Measurements from ENCODE around the gene SYN1.
A peak's percentile ranks its signal among the peaks of the same experiment; 100 is the strongest.

Gene SYN1

DNA sequence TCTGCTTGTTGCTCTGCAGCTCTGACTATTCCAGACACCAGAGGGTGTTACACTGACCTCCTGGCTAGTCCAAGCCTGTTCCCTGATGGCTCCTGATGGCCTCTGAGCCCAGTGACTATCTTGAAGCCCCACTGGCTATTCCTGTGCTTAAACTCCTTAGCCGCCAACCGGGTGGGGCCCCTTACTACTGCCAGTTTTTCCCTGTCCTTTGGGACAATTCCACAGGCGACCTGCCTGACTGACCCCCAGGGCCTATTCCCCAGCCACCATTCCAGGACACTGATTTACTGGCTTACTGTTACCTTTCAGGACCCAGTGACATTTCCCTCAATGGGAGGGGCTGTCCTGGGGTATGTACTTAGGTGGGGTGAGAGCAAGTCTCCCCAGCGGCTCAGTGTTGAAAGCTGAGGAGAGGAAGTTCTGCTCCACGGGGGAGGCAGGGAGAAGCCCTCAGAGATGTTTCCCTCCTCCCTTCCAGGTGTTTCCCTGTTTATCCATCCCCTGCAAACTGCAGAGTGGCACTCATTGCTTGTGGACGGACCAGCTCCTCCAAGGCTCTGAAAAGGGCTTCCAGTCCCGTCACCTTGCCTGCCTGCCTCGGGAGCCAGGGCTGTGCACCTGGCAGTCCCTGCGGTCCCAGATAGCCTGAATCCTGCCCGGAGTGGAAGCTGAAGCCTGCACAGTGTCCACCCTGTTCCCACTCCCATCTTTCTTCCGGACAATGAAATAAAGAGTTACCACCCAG lies 33.4 kb downstream of the SYN1 start:
- Histone ChIP-seq H3K9ac (ENCODE audit: low read length) (peak overlapping the region; percentile 7), H4K8ac (ENCODE audit: low read length) (no peak overlapping the region), H3K18ac (ENCODE audit: low read depth in 1 of 2, low read length in 2 of 2) (no peak overlapping the region), H3K4me3 (ENCODE audit: insufficient read depth in 1 of 2, low read depth in 1 of 2, low read length in 2 of 2) (peak overlapping the region in 1 of 2 experiments; percentile 80), H3K27ac (ENCODE audit: low read length, poor library complexity, severe bottlenecking) (no peak overlapping the region), H2BK15ac (ENCODE audit: low read depth, poor library complexity, severe bottlenecking) (no peak overlapping the region), H4K91ac (ENCODE audit: low read length) (no peak overlapping the region), H2BK120ac (ENCODE audit: low read depth, low read length) (no peak overlapping the region), H3K27me3 (ENCODE audit: control insufficient read depth in 1 of 2, insufficient read depth in 1 of 2, low read length in 2 of 2) (peaks cover 0 to 7% of the 10 kb centered on the region in 2 experiments), H3K4ac (ENCODE audit: low read depth in 1 of 2, low read length in 2 of 2) (no peak overlapping the region), H2BK12ac (ENCODE audit: low read length in 2 of 2) (no peak overlapping the region), H2BK5ac (ENCODE audit: low read depth, low read length, poor library complexity, severe bottlenecking) (no peak overlapping the region), H3K79me1 (replicated peaks; ENCODE audit: low read length, poor library complexity, severe bottlenecking) (peaks cover 3% of the 10 kb centered on the region), H3K23ac (ENCODE audit: low read length in 2 of 2) (no peak overlapping the region), H3K4me1 (ENCODE audit: control insufficient read depth, insufficient read depth, low read depth, low read length) (peaks cover 12% of the 10 kb centered on the region), H3K4me2 (ENCODE audit: low read length, poor library complexity, severe bottlenecking) (no peak overlapping the region), H3K36me3 (ENCODE audit: control insufficient read depth in 1 of 2, insufficient read depth in 2 of 2, low read depth in 1 of 2, low read length in 2 of 2) (peaks cover 19 to 24% of the 10 kb centered on the region in 2 experiments), H2AFZ (ENCODE audit: low read depth, low read length) (no peak overlapping the region), H3K14ac (ENCODE audit: low read length in 2 of 2) (no peak overlapping the region), H3K9me3 (ENCODE audit: control insufficient read depth, low read length) (no peaks in the 10 kb centered on the region), H2AK5ac (ENCODE audit: low read length, severe bottlenecking) (no peak overlapping the region)
- DNase-seq = no peak
- 96% methylated on average over 8 of the region's 11 CpGs for WGBS

DNA sequence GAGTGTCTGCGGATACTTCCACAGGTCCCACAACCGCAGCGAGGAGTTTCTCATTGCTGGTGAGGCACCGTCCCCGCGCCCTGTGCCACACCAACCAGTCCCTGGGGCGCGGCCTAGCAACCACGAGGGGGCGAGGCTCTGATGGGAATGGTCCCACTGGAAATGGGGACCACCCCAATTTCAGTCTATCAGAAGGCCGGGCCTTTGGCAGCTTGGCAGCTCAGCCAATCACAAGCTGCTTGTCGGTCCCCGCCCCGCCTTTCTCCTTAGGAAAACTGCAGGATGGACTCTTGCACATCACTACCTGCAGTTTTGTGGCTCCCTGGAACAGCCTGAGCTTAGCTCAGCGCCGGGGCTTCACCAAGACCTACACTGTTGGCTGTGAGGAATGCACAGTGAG lies 34.4 kb downstream of the SYN1 start:
- Histone ChIP-seq H4K91ac (ENCODE audit: low read length) (no peak overlapping the region), H3K4ac (ENCODE audit: low read depth in 1 of 2, low read length in 2 of 2) (no peak overlapping the region), H2BK5ac (ENCODE audit: low read depth, low read length, poor library complexity, severe bottlenecking) (no peak overlapping the region), H3K23ac (ENCODE audit: low read length in 2 of 2) (no peak overlapping the region), H3K36me3 (ENCODE audit: control insufficient read depth in 1 of 2, insufficient read depth in 2 of 2, low read depth in 1 of 2, low read length in 2 of 2) (peaks cover 19 to 24% of the 10 kb centered on the region in 2 experiments), H2BK12ac (ENCODE audit: low read length in 2 of 2) (no peak overlapping the region), H3K9me3 (ENCODE audit: control insufficient read depth, low read length) (no peaks in the 10 kb centered on the region), H3K4me3 (ENCODE audit: insufficient read depth in 1 of 2, low read depth in 1 of 2, low read length in 2 of 2) (peak overlapping the region in 1 of 2 experiments; percentile 80), H3K18ac (ENCODE audit: low read depth in 1 of 2, low read length in 2 of 2) (no peak overlapping the region), H3K4me2 (ENCODE audit: low read length, poor library complexity, severe bottlenecking) (no peak overlapping the region), H3K79me1 (replicated peaks; ENCODE audit: low read length, poor library complexity, severe bottlenecking) (peaks cover 3% of the 10 kb centered on the region), H2BK120ac (ENCODE audit: low read depth, low read length) (no peak overlapping the region), H2BK15ac (ENCODE audit: low read depth, poor library complexity, severe bottlenecking) (no peak overlapping the region), H3K14ac (ENCODE audit: low read length in 2 of 2) (no peak overlapping the region), H3K27ac (ENCODE audit: low read length, poor library complexity, severe bottlenecking) (no peak overlapping the region), H3K9ac (ENCODE audit: low read length) (peak overlapping the region; percentile 91), H4K8ac (ENCODE audit: low read length) (no peak overlapping the region), H3K4me1 (ENCODE audit: control insufficient read depth, insufficient read depth, low read depth, low read length) (peaks cover 12% of the 10 kb centered on the region), H3K27me3 (ENCODE audit: control insufficient read depth in 1 of 2, insufficient read depth in 1 of 2, low read length in 2 of 2) (peaks cover 0 to 7% of the 10 kb centered on the region in 2 experiments), H2AFZ (ENCODE audit: low read depth, low read length) (no peak overlapping the region), H2AK5ac (ENCODE audit: low read length, severe bottlenecking) (no peak overlapping the region)
- DNase-seq = no peak
- WGBS = 97% methylated on average over 16 of the region's 16 CpGs

DNA sequence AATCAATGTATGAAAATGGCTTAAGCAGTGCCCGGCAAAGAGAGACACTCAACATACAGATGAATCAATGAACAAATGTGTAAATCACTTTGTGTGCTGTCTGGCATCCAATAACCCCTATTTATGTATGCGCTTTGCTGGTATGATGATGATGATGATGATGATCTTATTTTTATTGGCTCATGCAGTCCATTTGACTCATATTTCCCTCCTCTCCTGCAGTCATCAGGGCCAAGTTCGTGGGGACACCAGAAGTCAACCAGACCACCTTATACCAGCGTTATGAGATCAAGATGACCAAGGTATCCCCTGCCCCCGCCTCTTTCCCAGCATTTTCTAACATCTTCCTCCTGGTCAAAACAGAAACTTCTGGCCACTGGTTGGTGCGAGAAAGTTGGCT lies 34.9 kb downstream of the SYN1 start:
- no peak overlapping the region for H2BK5ac ChIP-seq (ENCODE audit: low read depth, low read length, poor library complexity, severe bottlenecking)
- 92% methylated on average over 2 of the region's 6 CpGs for WGBS
- H3K27me3 ChIP-seq (ENCODE audit: control insufficient read depth in 1 of 2, insufficient read depth in 1 of 2, low read length in 2 of 2) = peaks cover 0 to 7% of the 10 kb centered on the region in 2 experiments
- H2AK5ac ChIP-seq (ENCODE audit: low read length, severe bottlenecking) = no peak overlapping the region
- peak overlapping the region in 1 of 2 experiments; percentile 80 for H3K4me3 ChIP-seq (ENCODE audit: insufficient read depth in 1 of 2, low read depth in 1 of 2, low read length in 2 of 2)
- H3K14ac ChIP-seq (ENCODE audit: low read length in 2 of 2) = no peak overlapping the region
- no peaks in the 10 kb centered on the region for H3K9me3 ChIP-seq (ENCODE audit: control insufficient read depth, low read length)
- H3K9ac ChIP-seq (ENCODE audit: low read length) = peak overlapping the region; percentile 91
- H3K23ac ChIP-seq (ENCODE audit: low read length in 2 of 2) = no peak overlapping the region
- H2BK15ac ChIP-seq (ENCODE audit: low read depth, poor library complexity, severe bottlenecking) = no peak overlapping the region
- no peak for DNase-seq
- H3K36me3 ChIP-seq (ENCODE audit: control insufficient read depth in 1 of 2, insufficient read depth in 2 of 2, low read depth in 1 of 2, low read length in 2 of 2) = peaks cover 19 to 24% of the 10 kb centered on the region in 2 experiments
- no peak overlapping the region for H4K8ac ChIP-seq (ENCODE audit: low read length)
- H3K4me1 ChIP-seq (ENCODE audit: control insufficient read depth, insufficient read depth, low read depth, low read length) = peaks cover 12% of the 10 kb centered on the region
- H3K79me1 ChIP-seq (replicated peaks; ENCODE audit: low read length, poor library complexity, severe bottlenecking) = peaks cover 3% of the 10 kb centered on the region
- H3K27ac ChIP-seq (ENCODE audit: low read length, poor library complexity, severe bottlenecking) = no peak overlapping the region
- no peak overlapping the region for H3K18ac ChIP-seq (ENCODE audit: low read depth in 1 of 2, low read length in 2 of 2)
- H3K4ac ChIP-seq (ENCODE audit: low read depth in 1 of 2, low read length in 2 of 2) = no peak overlapping the region
- H2BK120ac ChIP-seq (ENCODE audit: low read depth, low read length) = no peak overlapping the region
- no peak overlapping the region for H3K4me2 ChIP-seq (ENCODE audit: low read length, poor library complexity, severe bottlenecking)
- no peak overlapping the region for H2BK12ac ChIP-seq (ENCODE audit: low read length in 2 of 2)
- H2AFZ ChIP-seq (ENCODE audit: low read depth, low read length) = no peak overlapping the region
- H4K91ac ChIP-seq (ENCODE audit: low read length) = no peak overlapping the region

DNA sequence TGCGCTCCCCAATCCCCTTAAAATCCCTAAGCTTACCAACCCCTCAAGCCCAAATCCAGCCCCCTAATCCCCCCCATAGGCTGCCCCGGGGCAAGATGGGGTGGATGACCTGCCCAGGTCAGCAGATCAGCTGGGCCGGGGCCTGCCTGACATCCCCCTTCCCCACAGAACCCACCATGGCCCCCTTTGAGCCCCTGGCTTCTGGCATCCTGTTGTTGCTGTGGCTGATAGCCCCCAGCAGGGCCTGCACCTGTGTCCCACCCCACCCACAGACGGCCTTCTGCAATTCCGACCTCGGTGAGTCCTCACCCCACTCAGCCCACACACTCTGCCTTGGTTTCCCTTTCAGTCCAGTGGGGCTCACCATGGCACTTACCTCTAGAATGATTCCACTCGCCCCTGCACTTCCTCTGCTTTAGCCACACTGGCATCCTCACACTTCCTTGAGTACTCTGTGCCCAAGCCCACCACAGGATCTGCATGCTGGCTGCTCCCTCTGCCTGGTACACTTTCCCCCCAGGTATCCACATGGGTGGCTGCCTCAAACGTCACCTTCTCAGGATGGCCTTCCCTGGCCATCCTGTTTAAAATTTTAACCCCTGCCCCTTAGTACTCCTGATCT lies 36.3 kb downstream of the SYN1 start:
- no peak overlapping the region for H3K4ac ChIP-seq (ENCODE audit: low read depth in 1 of 2, low read length in 2 of 2)
- H2BK120ac ChIP-seq (ENCODE audit: low read depth, low read length) = no peak overlapping the region
- peak overlapping the region in 1 of 2 experiments; percentile 28 for H3K18ac ChIP-seq (ENCODE audit: low read depth in 1 of 2, low read length in 2 of 2)
- no peak overlapping the region for H2BK12ac ChIP-seq (ENCODE audit: low read length in 2 of 2)
- H3K4me2 ChIP-seq (ENCODE audit: low read length, poor library complexity, severe bottlenecking) = peak overlapping the region; percentile 61
- no peak overlapping the region for H4K91ac ChIP-seq (ENCODE audit: low read length)
- no peak for DNase-seq
- no peaks in the 10 kb centered on the region for H3K9me3 ChIP-seq (ENCODE audit: control insufficient read depth, low read length)
- no peak overlapping the region for H3K27ac ChIP-seq (ENCODE audit: low read length, poor library complexity, severe bottlenecking)
- no peak overlapping the region for H2BK15ac ChIP-seq (ENCODE audit: low read depth, poor library complexity, severe bottlenecking)
- peak overlapping the region; percentile 91 for H3K9ac ChIP-seq (ENCODE audit: low read length)
- peak overlapping the region in 1 of 2 experiments; percentile 95 for H3K14ac ChIP-seq (ENCODE audit: low read length in 2 of 2)
- no peak overlapping the region for H2BK5ac ChIP-seq (ENCODE audit: low read depth, low read length, poor library complexity, severe bottlenecking)
- H2AK5ac ChIP-seq (ENCODE audit: low read length, severe bottlenecking) = no peak overlapping the region
- H3K4me3 ChIP-seq (ENCODE audit: insufficient read depth in 1 of 2, low read depth in 1 of 2, low read length in 2 of 2) = peak overlapping the region in 1 of 2 experiments; percentile 80
- no peak overlapping the region for H2AFZ ChIP-seq (ENCODE audit: low read depth, low read length)
- peaks cover 0 to 7% of the 10 kb centered on the region in 2 experiments for H3K27me3 ChIP-seq (ENCODE audit: control insufficient read depth in 1 of 2, insufficient read depth in 1 of 2, low read length in 2 of 2)
- peaks cover 19 to 24% of the 10 kb centered on the region in 2 experiments for H3K36me3 ChIP-seq (ENCODE audit: control insufficient read depth in 1 of 2, insufficient read depth in 2 of 2, low read depth in 1 of 2, low read length in 2 of 2)
- 79% methylated on average over 7 of the region's 8 CpGs for WGBS
- H3K4me1 ChIP-seq (ENCODE audit: control insufficient read depth, insufficient read depth, low read depth, low read length) = peaks cover 13% of the 10 kb centered on the region
- no peak overlapping the region for H4K8ac ChIP-seq (ENCODE audit: low read length)
- H3K23ac ChIP-seq (ENCODE audit: low read length in 2 of 2) = no peak overlapping the region
- peaks cover 3% of the 10 kb centered on the region for H3K79me1 ChIP-seq (replicated peaks; ENCODE audit: low read length, poor library complexity, severe bottlenecking)

Measured in mesenchymal stem cell (in vitro differentiated cells and primary cell).